GM20431 (cell line): Measurements from ENCODE around the gene TBRG1.

Source experiments
- in situ Hi-C: fragments of 300-500 bp; cut with MseI, MboI; formaldehyde crosslinking; loops from one replicate; pipeline ENCODE4 v1.15.0; 2020; ENCODE audit warnings: low sequenced_read_pairs; ENCODE audit not compliant: unreplicated experiment

TBRG1 gene

DNA sequence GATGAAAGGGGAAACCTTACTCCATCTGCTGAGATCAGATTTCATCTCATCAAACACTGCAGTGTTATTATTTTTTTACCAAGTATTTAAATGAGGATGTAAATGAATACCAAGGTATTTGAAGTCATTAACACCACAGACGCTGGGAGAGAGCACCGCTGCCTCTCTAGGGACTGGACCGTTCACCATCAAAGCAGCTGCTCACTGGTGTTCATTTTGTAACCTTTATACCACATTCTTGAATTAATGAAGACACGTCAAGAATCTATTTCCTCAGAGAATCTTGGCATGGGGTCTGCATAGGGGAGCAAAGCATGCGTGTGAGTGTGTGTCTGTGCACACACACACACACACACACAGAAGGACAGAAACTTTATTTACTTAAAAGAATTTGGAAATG lies 35.2 kb downstream of the TBRG1 start:
- in situ Hi-C loops = loop anchor here (25.0 kb wide), 2 partner anchors 104 to 179 kb away; partner anchors contain the start of genes ESAM and VSIG2

DNA sequence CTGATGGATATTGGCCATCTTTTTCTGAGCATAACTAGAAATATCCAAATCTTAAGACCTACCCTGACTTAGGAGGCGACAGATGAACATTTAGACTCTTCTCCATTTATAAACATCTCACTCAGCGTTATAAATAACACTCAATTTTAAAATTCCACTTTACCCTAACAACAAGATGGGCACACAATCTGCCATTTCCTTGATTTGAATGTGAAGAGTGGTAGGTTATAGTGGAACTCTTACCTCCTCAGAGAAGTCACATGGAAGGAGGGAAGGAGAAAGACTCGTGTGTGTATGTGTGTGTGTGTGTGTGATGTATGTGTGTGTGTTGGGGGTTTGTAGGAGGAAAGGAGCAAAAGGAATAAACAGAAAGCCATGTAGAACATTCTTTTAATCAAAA lies 35.8 kb downstream of the TBRG1 start:
- in situ Hi-C loops = loop anchor here (25.0 kb wide), 2 partner anchors 104 to 179 kb away; partner anchors contain the start of genes ESAM and VSIG2

DNA sequence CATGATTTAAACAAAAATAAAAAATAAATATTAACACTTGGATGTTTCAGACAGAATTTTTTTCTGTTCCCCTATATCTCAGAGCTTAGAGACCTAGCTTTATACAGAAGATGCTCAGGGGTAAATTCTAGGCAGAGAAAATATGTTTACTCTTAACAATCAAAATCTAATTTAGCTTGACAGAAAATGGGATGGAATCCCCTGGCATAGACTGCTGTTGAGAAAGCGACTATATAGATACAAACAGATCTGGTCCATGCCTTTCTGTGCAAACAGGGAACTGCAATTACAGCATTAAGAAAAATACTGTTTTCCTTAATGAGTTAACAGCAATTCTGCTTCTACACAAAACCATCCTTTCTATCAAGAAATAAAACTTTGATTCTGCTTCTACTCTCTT lies 36.3 kb downstream of the TBRG1 start:
- in situ Hi-C loops = loop anchor here (25.0 kb wide), 2 partner anchors 103 to 178 kb away; partner anchors contain the start of genes ESAM and VSIG2

DNA sequence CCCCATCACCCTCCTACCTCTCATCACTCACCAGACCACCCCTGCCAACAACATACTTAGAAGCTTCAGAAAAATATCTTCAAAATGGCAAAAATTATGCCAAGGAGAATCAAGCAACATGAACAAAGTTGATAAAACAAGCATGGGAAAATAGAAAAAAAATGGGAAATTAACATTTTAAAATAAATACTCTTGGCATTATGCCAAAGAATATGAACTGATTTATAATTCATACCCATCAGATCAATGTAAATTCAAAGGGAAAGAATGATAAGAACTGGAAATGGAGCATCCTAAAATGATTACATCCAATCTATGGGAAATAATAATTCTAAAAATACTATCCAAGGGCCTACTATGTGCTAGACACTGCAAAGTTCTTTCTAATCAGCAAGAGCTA lies 38.9 kb downstream of the TBRG1 start:
- in situ Hi-C loops = loop anchor here (25.0 kb wide), 2 partner anchors 101 to 176 kb away; partner anchors contain the start of genes ESAM and VSIG2

DNA sequence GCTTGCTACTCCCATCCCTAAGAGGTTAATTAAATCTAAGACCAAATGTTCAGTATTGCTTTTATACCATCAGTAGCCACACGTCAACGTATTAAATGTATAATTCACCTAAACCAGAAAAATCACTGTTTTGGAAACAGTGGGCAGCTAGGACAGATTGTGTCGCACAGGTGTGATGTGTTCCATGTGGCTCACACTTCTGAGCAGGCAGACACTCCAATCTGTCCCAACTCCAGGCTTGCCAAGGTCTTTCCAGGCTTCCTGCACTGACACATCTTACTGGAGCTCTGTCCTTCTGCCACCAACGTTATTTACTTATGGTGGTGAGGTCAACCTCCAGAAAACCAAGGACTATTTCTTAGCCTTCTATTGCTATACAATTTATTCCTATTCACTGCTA lies 39.4 kb downstream of the TBRG1 start:
- in situ Hi-C loops = loop anchor here (25.0 kb wide), 2 partner anchors 100 to 175 kb away; partner anchors contain the start of genes ESAM and VSIG2

DNA sequence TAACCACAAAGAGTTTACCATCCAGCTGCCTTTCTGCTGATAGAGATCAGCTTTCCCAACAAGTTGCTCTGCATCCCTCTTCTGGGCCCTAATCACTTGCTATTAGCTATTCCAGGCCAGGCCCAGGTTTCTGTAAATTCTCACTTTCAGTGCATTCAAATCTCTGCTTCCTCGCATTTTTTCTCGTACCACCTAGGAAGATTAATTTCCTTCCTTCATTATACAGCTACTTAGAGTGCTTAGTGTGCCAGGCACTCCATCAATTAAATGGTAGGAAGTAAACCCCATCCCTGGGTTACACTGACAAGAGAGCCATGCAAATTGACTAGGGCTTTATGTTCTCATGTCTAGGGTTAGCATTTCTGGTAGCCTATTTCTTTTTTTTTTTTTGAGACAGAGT lies 41.2 kb downstream of the TBRG1 start:
- in situ Hi-C loops = loop anchor here (25.0 kb wide), 2 partner anchors 98 to 173 kb away; partner anchors contain the start of genes ESAM and VSIG2

DNA sequence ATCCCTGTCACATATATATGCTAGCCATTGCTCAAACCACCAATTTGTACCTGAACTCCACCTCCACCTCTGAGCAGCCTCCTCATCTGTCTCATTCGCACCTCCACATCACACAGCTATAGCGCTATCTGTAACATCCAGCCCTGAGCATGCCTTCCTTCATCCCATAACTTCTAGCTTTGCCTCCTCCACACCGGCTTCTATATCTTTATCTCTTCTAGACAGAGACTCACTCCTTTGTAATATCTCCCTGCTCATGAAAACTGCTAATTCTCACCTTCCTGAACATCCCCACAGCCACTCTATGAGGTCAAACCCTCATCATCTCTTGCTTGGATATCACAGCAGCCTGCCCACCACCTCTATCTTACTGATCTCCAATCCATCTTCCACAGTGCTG lies 44.9 kb downstream of the TBRG1 start:
- in situ Hi-C loops = loop anchor here (25.0 kb wide), 2 partner anchors 95 to 170 kb away; partner anchors contain the start of genes ESAM and VSIG2

DNA sequence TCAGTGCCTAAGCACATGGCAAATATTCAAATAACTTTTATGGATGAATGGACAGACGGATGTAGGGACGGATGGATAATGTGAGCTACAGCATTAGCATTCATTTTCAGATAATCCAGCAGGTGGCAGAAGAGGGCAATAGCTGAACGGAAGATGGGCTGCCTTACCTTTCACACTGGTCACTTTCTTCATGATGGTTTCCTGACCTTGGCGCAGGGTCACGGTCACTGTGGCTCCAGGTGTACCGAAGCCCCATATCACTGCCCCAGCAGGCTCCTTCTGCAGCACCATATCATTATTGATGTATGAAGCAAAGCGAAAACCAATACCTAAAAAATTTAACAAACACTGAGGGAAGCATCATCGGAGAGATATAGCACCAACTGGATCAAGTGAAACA lies 46.5 kb downstream of the TBRG1 start:
- in situ Hi-C loops = loop anchor here (25.0 kb wide), 2 partner anchors 93 to 168 kb away; partner anchors contain the start of genes ESAM and VSIG2

DNA sequence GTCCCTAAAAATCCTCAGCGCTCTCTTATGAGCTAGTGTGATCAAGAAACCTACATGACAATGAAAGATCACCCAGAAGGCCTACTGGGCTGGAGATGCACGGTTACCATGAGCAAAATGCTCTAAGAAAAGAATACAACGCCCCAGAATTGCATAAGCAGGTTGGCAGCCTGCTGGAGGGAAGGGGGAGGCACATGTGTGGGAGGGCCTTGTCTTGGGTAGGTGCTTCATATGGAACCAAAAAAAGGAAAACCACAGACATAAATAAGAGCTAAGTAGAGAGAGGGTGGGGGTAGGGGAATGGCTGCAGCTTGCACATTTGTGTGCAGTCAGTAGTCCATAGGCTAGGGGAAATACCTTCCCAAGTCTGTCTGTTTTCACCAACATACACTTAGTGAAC lies 48.1 kb downstream of the TBRG1 start:
- in situ Hi-C loops = loop anchor here (25.0 kb wide), 2 partner anchors 92 to 167 kb away; partner anchors contain the start of genes ESAM and VSIG2

DNA sequence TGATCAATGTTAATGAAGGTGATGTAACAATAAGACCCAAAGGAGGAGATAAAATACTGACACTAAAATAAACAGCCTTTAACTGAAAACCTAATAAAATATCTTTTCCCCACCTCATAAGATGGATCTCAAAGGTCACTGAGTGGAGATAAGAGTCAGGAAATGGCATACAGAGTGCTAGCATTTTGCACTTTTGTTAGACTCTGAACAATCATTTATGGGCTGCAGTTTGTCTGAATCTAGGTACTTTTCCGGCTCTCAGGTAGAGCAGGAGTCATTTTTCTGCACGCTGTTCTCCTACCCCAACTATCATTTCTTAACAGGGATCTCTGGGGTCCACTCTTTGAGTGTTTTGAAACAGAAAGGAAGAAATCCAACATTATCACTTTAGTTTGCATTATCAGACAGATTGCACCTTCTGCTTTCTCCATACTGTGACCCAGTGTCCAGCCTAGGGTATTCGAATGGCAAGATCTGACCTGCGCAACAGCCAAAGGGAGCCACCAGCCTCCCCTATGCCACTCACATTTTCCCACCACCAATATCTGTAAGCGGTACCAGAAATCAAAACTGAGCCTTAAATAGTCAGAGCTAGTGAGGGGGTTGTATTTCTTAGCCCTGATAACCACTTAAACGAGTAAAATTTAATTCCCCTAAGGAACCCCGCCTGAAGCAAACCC lies 50.0 kb downstream of the TBRG1 start:
- in situ Hi-C loops = loop anchor here (25.0 kb wide), 2 partner anchors 90 to 165 kb away; partner anchors contain the start of genes ESAM and VSIG2

DNA sequence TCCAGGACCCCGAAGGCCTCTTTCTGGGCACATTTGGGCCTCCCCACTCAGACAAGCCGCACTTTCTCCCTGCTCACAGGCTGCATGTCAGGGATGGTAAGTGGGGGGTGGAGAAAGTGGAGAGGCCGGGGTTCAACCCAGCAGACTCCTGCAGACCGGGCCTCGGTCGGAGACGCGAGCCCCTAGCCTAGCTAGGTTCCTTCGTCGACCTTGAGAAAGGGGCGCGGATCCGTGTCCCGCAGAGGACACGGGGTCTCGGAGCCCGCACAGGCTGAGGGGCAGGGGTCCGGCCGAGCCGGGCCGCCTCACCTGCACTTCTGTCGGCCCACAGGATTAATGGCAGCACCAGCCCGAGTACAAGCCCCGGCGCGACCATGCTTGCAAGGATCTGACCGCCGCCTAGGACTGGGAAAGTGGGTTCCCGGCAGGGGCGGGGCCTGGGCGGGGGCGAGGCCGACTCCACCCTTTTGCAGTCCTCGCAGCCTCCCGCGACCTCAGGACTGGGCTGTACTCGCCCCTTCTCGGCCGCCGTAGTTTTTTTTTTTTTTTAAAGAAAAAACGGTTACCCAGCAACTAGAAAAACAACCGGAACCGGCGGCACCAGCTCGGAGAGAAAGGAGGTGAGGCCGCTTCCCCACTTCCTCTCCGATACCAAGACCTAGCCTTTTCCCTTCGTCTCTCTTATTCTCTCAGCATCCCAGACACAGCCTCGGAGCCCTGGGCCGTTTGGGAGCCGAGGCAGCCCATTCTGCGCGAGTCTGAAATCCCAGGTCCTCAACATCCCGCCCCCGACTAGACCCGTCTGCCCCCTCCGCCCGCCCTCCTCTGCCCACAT lies 50.9 kb downstream of the TBRG1 start, which contains the start of the genes SIAE and SPA17:
SIAE (minus strand) TSS at position 407 of the 835 bp plus-strand sequence; CDS start at position 376, 31 bp downstream.
SPA17 (plus strand) TSS at position 572 of the 835 bp plus-strand sequence. CDS start 1,361 bp downstream, outside the sequence.
- in situ Hi-C loops = loop anchor here (25.0 kb wide), 2 partner anchors 89 to 164 kb away; partner anchors contain the start of genes ESAM and VSIG2

DNA sequence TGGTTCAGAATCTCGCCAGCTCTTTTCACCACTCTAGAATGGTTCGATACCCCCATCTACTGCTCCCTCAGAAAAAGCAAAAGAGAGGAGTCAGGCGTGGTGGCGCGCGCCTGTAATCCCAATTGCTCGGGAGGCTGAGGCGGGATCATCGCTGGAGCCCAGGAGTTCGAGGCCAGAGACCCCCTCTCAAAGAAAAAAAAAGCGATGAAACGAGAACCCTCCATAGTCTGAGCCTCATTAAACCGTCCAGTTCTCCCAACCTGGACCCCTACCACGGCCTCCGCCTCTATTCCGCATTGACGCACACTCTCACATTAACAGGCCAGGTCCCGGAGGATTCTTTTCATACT lies 51.5 kb downstream of the TBRG1 start:
- in situ Hi-C loops = loop anchor here (25.0 kb wide), 2 partner anchors 88 to 163 kb away; partner anchors contain the start of genes ESAM and VSIG2

DNA sequence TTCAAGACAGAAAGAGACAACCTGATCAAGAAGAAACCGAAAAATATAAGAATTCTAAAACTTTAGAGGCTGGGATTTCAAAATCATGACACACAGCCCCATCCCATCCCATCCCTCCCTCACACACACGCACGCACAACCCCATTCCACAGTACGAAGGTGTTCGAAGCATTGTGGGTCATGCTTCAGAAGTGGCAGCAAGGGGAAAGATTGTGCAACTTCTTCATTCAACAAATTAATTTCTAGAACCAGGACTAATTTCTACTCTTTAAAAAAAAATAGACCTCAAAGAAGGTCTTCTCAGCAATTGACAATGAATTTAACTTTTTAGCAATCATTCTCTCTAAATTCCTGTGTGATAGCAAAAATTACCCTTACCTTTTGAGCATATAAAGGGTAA lies 51.9 kb downstream of the TBRG1 start:
- in situ Hi-C loops = loop anchor here (25.0 kb wide), 2 partner anchors 88 to 163 kb away; partner anchors contain the start of genes ESAM and VSIG2

DNA sequence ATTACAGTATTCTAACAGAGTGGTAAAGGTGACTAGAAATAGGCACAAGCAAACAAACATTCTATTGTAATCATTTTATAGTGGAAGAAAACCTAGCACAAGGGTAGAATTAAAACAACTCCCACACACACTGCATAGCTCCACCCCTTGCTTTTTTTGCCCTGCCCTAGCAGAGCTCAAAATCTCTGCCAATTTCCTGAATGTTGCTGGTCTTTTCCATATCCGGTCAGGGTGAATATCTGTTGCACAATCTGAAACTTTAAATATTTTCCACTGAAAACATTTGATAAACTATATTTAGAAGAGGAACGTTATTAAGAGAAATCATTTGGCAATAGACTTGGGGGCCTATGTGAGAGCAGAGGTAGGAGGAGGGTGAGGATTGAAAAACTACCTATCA lies 53.7 kb downstream of the TBRG1 start:
- in situ Hi-C loops = no loop called here

DNA sequence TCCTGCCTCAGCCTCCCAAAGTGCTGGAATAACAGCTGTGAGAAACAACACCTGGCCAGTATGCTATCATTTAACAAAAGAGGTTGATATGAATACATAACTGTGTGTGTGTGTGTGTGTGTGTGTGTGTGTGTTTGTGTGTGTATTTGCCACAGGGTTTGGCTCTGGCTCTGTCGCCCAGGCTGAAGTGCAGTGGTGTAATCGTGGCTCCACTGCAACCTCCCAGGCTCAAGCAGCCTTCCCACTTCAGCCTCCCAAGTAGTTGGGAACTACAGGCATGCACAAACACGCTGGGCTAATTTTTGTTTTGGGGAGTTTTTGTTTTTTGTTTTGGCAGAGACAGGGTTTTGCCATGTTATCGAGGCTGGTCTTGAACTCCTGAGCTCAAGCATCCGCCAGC lies 55.8 kb downstream of the TBRG1 start:
- in situ Hi-C loops = no loop called here

DNA sequence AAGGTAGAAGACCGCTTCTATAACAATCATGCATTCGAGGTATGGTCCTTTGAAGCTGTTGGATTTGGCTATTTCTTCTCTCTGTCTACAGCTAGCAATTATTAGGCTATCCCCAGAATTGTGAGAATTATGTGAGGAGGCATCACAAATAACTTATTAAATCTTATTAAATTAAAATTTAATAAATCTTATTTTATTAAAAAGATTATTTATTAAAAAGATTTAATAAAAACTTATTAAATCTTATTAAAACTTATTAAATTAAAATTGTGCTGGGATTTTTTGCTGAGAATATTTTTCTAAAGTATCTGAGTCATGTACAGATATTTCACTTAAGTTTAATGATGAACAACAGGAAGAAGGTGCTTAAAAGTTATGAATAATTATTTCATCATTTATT lies 58.8 kb downstream of the TBRG1 start:
- in situ Hi-C loops = no loop called here

DNA sequence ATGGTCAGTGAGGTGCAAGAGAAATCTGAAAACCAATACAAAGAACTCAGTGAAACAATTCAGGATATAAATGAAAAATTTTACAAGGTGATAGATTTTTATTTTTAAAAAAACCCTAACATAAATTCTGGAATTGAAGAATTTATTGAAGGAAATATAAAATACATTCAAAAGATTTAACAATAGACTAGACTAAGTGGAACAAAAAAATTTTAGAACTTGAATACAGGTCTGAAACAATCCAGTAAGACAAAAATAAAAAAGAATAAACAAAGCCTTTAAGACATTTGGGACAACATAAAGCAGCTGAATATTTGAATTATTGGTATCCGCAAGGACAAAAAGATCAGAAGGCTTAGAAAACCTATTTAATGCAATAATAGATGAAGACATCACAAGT lies 59.8 kb downstream of the TBRG1 start:
- in situ Hi-C loops = no loop called here
